ENCODE results near the gene BARX1.
"Not testable (repeated sequence)": the region's sequence is repeated elsewhere in the genome, so short reads cannot be mapped to it uniquely, and the experiment has no call there.

The BARX1 gene, protein sequence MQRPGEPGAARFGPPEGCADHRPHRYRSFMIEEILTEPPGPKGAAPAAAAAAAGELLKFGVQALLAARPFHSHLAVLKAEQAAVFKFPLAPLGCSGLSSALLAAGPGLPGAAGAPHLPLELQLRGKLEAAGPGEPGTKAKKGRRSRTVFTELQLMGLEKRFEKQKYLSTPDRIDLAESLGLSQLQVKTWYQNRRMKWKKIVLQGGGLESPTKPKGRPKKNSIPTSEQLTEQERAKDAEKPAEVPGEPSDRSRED

GRCh38 chr9:93955111-93955980 is at the start of gene BARX1:
BARX1 (minus strand) TSS chr9:93955355; CDS start chr9:93955146, 209 bp downstream.
- DNase-seq (ENCODE audit: low read depth), result no peak

DNA sequence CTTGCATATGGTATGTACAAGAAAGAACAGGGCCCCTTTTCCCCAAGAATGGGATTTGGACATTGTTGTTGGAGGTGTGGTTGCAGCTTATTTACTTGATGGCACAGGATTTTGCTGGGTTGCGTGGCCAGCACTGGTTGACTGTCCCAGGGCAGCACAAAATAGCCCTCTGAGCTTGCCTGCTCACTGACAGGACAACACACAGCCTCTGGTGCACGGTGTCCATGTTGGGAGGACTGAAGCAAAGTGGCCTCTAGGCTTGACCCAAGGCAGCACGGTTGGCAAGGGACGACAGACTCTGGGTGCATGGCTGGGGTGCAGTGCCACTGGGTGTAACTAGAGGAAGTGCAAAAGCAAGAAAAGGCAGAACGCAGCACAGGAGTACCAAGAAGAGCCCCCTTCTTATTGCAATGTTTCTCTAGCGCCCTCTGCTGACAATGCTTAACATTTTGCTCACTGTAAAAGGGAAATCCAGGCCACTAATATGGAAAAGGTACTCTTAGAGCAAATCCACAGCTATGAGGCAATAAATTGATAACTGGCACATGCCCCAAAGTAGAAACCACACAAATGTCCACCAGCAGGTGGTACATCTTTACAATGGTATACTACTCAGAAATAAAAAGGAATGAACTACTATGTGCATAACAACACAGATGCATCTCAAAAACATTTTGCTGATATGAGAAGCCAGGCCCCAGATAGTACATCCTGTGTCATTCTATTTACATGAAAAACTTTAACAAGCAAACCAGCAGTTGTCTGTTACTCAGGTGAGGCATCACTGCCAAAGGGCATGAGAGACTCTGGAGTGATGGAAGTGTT is 47.4 kb upstream of the BARX1 start:
- DNase-seq (ENCODE audit: low read depth), result peak; percentile 63

DNA sequence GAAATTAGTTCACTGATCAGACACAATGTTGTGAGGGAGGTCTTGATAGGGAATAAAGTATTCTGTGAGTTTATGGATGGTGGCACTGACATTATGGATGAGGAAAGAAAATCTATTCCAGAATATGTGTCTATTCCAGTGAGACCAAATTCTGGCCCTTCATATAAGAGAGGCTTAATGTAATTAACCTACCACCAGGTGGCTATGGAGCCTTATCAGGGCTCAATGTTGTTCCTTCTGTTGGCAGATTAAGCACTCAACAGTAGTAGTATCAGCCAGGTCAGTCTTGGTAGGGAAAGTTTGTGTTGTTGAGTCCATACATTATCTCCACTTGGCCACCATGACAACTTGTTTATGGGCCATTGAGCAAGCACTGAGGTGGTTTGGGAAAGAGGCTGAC is 41.7 kb upstream of the BARX1 start:
- peak; percentile 5 for DNase-seq (ENCODE audit: low read depth)

GRCh38 chr9:93996367-93996766 is 41.2 kb upstream of the BARX1 start:
- DNase-seq (ENCODE audit: low read depth), result no peak

- DNase-seq (ENCODE audit: low read depth), result no peak
Observed at GRCh38 chr9:93994545-93994944, 39.4 kb upstream of the BARX1 start.

DNA sequence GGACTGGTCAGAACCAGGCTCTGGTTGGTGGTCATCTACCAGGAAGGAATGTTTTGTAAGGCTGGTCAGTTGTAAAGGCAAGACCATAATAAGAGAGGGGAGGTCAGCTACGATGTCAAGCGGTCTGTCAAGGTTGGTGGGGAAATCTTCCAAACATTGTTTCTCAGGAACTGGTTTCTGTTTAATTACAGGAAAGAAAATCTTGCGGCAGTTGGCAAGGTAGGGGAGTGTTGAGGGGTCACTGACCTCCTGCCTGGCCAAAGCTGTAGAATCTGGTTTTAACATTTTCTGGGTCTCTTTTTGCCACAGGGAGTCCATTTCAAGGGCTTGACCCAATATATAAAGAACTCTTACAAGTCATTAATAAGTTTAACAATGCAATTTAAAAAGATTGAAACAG is 39.0 kb upstream of the BARX1 start:
- DNase-seq (ENCODE audit: low read depth), result no peak

DNA sequence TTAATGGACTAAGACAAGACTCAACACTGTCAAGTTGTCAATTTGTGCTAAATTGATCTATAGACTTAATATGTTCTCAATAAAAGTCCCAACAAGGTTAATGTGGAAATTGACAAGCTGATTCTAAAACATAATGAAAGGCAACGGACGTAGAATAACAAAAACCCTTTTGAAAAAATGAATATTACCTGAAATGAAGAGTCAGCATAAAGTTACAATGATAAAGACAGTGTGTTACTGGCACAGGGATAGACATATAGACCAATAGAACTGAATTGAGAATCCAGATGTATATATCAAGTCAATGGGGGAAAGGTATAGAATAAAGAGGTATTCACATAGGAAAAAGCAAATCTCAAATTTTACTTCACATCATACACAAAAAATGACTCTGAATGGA is 37.7 kb upstream of the BARX1 start:
- DNase-seq (ENCODE audit: low read depth), result no peak

DNA sequence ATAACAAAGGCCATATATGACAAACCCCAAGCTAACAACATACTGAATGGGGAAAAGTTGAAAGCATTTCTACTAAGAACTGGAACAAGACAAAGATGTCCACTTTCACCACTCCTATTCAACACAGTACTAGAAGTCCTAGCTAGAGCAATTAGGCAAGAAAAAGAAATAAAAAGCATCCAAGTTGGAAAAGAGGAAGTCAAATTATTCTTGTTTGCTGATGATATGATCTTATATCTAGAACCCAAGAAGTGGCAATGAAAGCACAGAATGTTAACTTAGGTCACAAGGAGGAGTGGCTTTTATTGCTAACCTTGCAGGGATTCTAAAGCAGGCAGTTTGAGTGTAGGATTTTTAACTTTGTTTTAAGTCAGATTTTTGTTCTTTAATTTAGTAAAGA is 35.3 kb upstream of the BARX1 start:
- DNase-seq (ENCODE audit: low read depth), result no peak

GRCh38 chr9:93988056-93988455 is 32.9 kb upstream of the BARX1 start:
- no peak for DNase-seq (ENCODE audit: low read depth)

GRCh38 chr9:93984860-93985259 is 29.7 kb upstream of the BARX1 start:
- DNase-seq (ENCODE audit: low read depth), result no peak

GRCh38 chr9:93983875-93984274 is 28.7 kb upstream of the BARX1 start:
- DNase-seq (ENCODE audit: low read depth), result no peak

- DNase-seq (ENCODE audit: low read depth), result no peak
Observed at GRCh38 chr9:93979721-93980120, 24.6 kb upstream of the BARX1 start.

DNA sequence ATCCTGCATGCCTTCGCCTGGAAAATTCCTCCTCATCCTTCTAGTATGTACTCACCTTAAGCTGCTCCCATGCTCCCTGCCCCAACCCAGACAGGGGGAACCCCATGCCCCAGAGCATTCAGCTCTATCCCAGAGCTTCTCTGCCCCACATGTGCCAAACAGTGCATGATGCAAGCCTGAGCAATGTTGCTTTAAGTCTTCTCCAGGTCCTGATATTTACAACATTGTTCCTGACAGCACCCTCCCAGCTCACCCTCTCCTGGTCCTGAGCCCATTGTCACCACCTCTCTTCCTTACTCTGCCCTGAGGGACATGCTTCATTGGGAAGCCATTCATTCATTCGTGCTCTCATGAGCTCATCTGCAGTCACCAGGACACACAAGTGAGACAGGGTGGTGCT is 23.4 kb upstream of the BARX1 start:
- DNase-seq (ENCODE audit: low read depth), result no peak

- DNase-seq (ENCODE audit: low read depth), result no peak
Observed at GRCh38 chr9:93976973-93977372, 21.8 kb upstream of the BARX1 start.

DNA sequence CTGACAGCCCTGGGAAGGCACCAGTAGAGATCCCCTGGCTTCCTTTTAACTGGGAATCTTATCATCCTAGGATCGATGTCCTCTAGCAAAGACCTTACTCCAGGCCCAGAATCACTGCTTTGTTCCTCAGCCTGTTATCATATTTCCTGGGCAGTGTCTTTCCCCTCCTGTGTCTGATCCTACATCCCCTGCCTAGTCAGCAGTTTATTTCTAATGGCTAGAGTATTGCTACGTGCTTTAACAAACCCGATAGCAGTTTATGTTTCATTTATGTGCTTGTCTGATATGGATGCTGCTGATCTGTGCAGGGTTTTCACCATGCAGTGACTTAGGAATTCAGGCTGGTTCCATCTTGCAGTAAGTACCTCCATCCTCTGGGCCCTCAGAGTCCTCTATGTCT is 20.9 kb upstream of the BARX1 start:
- DNase-seq (ENCODE audit: low read depth), result no peak

- DNase-seq (ENCODE audit: low read depth), result no peak
Observed at GRCh38 chr9:93975262-93975661, 20.1 kb upstream of the BARX1 start.

DNA sequence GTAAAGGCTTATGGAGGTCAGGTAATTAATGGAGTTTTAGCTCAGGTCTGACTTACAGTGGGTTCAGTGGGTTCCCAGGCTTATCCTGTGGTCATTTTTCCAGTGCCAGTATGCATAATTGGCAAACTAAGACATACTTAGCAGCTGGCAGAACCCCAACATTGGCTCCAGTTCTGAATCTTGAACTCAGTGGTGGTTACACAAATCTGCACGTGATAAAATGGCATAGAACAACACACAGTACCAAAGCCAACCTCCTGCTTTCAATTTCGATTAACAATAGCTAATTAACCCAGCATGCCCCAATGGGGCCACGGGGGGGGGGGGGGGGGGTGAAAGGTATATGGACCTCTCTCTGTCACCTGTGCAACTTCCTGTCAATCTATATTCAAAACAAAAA is 19.0 kb upstream of the BARX1 start:
- DNase-seq (ENCODE audit: low read depth), result no peak

DNA sequence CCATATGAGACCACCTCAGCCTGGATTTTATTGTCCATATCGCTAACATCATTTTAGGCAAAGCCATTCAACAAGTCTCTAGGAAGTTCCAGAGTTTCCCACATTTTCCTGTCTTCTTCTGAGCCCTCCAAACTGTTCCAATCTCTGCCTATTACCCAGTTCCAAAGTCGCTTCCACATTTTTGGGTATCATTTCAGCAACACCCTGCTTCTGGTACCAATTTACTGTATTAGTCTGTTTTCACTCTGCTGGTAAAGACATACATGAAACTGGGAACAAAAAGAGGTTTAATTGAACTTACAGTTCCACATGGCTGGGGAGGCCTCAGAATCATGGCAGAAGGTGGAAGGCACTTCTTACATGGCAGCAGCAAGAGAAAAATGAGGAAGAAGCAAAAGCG is 17.5 kb upstream of the BARX1 start:
- not testable (repeated sequence) for DNase-seq (ENCODE audit: low read depth)

DNA sequence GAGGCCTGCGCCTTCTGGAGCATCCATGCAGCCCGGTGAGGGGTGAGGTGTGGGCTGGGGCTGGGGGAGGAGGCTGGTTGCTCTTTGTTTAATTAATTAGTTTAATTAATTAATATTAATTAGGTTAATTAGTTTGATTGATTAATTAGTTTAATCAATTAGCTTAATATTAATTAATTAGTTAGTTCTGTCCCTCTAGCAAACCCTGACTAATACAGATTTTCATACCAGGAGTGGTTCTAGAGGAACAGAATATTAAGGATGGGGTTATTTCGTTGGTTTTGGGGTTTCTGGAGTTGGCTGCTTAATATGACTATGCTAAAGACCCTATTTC is 14.1 kb upstream of the BARX1 start:
- no peak for DNase-seq (ENCODE audit: low read depth)

DNA sequence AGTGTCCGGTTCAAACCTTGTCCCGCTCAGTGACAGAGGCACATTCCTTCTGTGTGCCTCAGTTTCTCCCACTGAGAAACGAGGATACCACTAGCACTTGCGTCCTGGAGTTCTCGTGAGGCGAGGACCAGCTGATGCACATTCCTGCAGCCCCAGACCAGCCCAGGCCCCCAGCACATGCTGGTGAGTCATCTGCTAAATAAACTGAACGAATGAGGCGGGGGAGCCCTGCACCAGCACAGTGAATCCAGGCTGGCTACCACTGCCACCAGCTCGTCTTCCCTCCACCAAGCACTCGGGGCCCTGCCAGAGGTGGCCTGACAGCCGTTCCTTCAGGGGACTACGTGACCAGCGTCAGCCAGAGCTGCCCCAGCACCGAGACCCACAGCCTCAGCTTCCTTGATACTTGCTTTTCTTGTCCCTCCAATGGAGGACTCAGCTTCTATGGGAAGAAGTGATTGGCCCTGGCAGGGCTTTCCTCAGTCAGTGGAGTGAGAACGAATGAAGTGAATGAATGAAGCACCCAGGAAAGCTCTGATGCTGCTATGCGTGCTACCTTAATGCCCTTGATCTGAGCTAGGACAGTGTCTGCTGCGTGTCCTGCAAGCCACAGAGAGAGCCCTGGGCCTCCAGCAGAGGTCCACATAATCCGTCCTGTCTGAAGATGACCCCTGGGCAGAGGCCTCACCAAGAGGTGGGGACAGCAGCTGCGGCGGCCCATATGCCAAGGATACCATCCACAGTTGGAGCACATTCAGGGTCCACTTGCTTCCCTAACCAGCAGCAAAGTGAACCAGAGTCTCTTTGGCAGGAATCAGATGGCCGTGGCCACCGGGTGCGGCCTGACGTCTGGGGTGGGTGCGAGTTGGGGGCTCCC is 13.5 kb upstream of the BARX1 start:
- peak; percentile 51 for DNase-seq (ENCODE audit: low read depth)

DNA sequence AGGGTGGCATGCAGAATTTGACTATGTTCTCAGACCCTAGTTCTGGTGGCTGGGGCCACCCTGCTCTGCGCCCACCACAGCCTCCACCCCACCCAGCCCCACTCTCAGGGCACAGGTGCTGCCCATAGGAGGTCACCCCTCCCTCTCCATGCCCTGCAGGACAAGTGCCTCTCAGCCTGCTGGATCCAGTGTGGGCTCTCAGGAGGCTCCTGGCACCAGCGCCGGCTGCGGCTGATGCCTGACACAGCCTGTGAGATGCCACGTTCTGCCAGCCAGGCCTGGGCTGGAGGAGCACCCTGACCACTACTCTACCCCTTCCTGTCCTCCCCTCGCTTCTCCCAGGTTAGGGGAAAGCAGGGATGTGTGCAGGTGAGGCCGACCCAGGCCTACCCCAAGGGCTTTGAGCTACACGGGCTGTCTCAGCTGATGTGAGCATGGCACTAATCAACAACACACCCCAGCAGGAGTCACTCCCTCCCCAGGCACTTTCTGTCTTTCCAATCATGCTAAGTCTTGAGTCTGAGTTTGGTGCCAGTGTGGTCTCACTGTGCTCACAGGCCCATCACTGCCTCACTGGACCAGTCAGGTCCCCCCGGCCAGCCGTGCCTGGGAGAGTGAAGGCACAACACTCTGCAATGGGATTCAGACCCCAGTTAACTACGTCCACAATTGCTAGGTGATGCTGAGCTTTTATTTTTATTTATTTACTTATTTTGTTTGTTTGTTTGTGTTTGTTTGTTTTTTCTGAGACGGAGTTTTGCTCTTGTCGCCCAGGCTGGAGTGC is 12.1 kb upstream of the BARX1 start:
- DNase-seq (ENCODE audit: low read depth), result no peak
